ENCODE measurements around the gene PTGDR2.

Gene PTGDR2

DNA sequence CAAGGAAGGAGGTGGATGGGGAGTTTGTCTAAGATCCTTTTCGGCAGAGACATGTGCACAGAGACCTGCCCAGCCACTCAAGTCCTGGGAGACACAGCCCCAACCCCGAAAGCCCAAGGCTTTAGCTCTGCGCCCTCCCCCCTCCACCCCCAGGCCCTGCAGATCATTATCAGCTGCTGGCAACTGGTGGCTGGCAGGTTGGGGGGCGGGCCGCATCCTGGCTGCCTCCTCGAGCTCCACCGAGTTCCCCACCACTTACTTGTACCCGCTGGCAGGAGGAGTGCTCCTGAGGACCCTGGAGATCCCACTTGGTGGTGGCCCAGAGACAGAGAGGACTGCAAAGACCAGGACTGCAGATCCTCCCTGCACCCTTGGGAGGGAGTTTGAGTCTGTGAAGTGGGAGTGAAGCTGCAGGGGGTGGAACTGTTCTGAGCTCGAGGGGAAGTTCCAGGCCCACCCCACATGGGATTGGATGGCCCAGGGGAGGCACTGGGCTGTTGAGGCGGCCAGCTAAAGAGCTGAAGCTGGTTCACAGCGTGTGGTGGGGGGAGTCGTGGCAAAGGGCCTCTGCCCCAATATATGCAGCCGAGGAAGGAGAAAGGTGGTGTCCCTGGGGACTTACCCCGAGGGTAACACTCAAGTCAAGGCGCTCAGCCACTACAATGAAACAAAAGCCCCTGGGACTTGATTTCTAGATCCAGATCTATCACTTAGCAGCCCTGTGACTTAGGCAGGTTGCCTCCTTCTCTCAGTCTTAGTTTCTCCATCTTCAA lies 33.7 kb downstream of the PTGDR2 start:
- no peak for DNase-seq (ENCODE audit: low read depth in 1 of 2, low spot score in 1 of 2)
- TF ChIP-seq JUND (IDR thresholded peaks at IDR 0.05; ENCODE audit: low read depth): no peak
- in situ Hi-C loops (cut with HindIII; ENCODE audit: low pct_unique_long_range_greater_than_20kb, low sequenced_read_pairs): no loop called here

DNA sequence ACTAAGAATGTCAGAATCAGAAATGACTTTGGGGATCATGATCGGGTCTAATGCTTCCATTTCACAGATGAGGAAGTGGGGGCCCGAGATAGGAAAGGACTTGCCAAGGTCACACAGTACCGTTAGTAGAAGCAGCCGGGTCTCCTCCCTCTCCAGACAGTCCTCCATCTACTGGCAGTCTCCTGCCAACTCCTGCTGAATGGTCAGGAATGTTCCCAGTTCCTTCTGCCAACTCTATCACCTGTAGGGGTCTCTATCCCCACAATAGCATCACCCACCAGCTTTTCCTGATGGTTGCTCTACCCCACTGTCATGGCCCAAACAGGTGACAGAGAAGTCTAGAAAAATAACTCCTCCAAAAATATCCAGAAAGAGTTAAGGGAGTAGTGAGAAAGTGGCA lies 37.7 kb downstream of the PTGDR2 start:
- TF ChIP-seq JUND (IDR thresholded peaks at IDR 0.05; ENCODE audit: low read depth): no peak
- no peak for DNase-seq (ENCODE audit: low read depth in 1 of 2, low spot score in 1 of 2)
- in situ Hi-C loops (cut with HindIII; ENCODE audit: low pct_unique_long_range_greater_than_20kb, low sequenced_read_pairs): no loop called here

DNA sequence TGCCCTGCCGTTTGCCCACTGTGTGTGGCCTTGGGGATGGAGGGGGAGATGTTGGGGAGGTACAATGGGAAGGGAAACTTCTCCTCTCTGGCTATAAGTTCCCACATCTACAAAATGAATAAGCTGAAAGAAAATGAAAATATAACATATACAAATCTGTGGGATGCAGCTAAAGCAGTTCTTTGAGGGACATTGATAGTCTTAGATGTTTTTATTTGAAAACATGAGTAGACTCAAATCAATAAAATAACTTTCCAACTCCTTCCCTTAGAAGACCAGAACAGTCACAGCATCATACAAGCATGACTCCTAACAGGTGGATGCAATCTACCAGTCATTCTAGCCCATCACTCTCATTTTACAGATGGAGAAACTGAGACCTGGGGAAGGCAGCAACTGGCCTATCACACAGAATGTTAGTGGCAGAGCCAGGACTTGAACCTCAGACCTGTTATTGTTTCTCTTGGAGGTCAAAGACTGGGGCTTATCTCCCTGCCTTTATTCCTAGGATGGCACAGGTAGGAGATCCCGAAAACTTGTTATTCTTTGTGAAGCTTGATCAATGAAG lies 39.1 kb downstream of the PTGDR2 start:
- in situ Hi-C loops (cut with HindIII; ENCODE audit: low pct_unique_long_range_greater_than_20kb, low sequenced_read_pairs): no loop called here
- no peak for DNase-seq (ENCODE audit: low read depth in 1 of 2, low spot score in 1 of 2)
- no peak for TF ChIP-seq JUND (IDR thresholded peaks at IDR 0.05; ENCODE audit: low read depth)

DNA sequence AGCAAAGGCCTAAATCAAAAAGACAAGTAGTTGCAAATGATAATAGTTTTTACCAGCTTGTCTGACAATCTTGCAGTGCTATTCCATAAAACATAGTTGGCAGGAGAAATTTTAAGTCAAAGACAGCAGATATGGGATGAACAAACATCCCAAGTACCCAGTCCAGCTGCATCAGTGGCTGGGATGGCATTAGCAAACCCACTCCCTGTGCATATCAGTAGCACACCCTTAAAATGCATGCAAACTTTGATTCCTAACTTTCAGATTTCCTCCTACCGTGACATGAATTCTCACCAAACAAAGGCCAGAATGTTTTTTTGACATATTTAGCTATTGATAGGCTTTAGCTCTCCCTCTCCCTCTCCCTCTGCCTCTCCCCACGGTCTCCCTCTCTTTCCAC lies 41.6 kb downstream of the PTGDR2 start:
- no peak for DNase-seq (ENCODE audit: low read depth in 1 of 2, low spot score in 1 of 2)
- no peak for TF ChIP-seq JUND (IDR thresholded peaks at IDR 0.05; ENCODE audit: low read depth)
- in situ Hi-C loops (cut with HindIII; ENCODE audit: low pct_unique_long_range_greater_than_20kb, low sequenced_read_pairs): no loop called here

DNA sequence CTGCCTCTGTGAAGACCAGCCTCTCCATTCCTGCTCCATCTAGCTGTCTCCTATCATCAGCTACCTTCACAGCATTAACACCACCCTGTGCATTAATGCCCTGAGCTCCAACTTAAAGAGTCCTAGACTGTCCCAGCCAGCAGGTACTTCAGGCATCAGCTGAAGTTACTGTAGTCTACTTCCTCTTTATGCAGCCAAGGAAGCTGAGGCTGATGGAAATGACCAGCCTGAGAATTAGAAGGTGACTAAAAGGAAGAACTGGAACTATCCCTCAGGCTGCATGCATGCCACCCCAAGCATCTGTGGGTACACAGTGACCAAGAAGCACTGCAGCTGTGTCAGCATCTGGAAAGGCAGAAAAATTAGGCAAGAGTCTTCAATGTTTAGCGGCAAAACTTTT lies 42.4 kb downstream of the PTGDR2 start:
- in situ Hi-C loops (cut with HindIII; ENCODE audit: low pct_unique_long_range_greater_than_20kb, low sequenced_read_pairs): no loop called here
- no peak for DNase-seq (ENCODE audit: low read depth in 1 of 2, low spot score in 1 of 2)
- no peak for TF ChIP-seq JUND (IDR thresholded peaks at IDR 0.05; ENCODE audit: low read depth)

DNA sequence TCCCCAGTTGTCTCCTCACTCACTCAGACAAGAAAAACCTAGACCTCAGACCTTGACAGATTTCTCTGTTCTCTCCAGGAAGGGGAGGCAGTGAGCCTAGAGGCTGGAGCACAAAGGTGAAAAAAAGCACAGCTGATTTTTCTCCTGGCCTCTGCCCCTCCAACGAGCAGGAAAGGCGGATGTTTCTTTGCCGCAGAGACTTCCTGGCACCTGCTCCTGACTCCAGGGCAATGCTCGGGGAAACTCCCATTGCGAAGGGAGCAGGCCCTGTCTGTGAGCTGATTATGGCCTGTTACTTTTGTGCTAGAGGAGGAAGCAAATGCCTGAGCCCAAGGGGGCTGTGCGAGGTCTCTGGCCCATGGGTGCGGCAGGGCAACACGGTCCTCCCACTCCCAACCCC lies 45.2 kb downstream of the PTGDR2 start:
- in situ Hi-C loops (cut with HindIII; ENCODE audit: low pct_unique_long_range_greater_than_20kb, low sequenced_read_pairs): no loop called here
- no peak for TF ChIP-seq JUND (IDR thresholded peaks at IDR 0.05; ENCODE audit: low read depth)
- DNase-seq (ENCODE audit: low read depth in 1 of 2, low spot score in 1 of 2): no peak

DNA sequence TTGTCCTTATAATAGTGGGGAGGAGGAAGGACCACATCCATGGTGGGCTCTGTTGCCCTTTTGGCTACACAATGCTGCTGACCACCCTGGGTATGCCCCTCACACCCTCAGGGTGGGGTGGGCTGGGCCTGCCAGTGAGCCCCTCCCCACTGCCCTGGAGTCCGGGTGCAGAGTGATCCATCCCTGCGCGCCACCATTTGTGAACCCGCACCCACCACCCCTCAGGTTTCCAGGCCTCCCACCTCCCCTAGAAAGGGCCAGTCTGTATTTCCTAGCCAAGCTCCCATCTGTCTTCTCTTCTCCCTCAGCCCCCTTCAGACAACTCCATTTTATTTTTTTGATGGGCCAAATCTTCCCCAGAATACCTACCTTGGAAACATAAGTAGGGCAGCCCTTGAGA lies 45.6 kb downstream of the PTGDR2 start:
- in situ Hi-C loops (cut with HindIII; ENCODE audit: low pct_unique_long_range_greater_than_20kb, low sequenced_read_pairs): no loop called here
- DNase-seq (ENCODE audit: low read depth in 1 of 2, low spot score in 1 of 2): no peak
- no peak for TF ChIP-seq JUND (IDR thresholded peaks at IDR 0.05; ENCODE audit: low read depth)

DNA sequence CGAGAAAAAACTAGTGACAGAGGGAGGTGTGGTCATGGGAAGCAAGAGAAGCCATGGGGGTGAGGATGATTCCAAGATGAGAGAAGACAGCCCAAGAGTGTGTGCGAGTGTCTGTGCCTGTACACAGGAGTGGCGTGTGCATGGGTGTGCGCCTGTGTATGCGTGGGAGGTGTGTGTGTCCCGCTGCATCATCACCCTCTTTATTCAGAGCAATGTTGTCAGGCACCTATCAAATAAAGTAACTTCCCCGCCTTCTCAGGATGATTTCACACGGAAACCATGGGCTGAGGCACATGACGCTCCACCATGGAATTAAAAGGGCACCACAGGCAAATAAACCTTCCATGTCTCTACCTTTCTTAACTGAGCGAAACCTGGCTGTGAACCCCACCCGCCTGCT lies 46.1 kb downstream of the PTGDR2 start:
- DNase-seq (ENCODE audit: low read depth in 1 of 2, low spot score in 1 of 2): no peak
- no peak for TF ChIP-seq JUND (IDR thresholded peaks at IDR 0.05; ENCODE audit: low read depth)
- in situ Hi-C loops (cut with HindIII; ENCODE audit: low pct_unique_long_range_greater_than_20kb, low sequenced_read_pairs): no loop called here

DNA sequence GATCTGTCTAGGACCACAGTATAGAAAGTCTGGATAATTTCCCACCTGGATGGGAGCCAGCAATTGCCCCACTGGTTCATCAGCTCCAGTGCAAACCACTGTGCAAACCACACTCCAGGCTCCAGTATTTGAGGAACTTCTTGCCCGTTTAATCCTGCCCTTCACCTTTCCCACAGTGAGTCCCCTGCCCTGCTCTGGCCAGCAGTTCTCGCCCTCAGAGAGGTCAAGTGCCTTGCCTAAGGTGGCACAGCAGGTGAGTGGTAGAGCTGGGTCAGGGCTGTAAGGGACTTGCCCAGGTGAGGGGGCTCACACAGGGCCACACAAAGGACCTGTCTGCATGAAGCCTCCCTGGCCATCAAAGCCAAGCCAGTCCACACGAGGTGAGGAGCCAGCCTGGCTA lies 46.5 kb downstream of the PTGDR2 start:
- in situ Hi-C loops (cut with HindIII; ENCODE audit: low pct_unique_long_range_greater_than_20kb, low sequenced_read_pairs): no loop called here
- no peak for DNase-seq (ENCODE audit: low read depth in 1 of 2, low spot score in 1 of 2)
- no peak for TF ChIP-seq JUND (IDR thresholded peaks at IDR 0.05; ENCODE audit: low read depth)

DNA sequence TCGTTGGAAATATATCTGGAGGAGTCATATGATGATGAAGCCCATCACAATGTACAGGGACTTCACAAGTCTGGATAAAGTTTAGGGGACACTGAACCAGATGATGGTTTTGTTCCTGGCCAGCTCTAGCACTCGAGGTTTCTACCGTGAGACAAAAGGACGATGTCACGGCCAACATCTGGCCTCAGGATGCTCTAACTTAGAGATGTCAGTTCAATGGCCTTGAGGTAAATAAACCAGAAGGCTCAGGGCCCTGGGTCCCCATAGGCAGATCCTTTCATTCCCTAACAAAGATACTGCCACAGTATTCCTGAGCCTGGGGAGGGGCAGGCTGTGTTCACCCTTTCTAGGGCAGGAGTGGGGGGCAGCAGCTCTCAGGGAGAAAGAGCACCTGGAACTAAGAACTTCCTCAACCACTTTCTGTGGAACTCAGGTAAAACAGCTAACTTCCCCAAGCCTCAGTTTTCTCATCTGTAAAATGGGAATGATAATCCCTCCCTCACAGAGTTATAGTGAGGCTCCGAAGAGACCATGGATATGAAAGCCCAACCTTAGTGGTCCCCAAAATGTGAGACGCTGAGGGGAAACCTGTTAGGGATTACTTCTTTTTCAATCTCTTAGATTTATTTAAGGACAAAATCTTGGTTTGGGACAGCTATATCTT lies 52.3 kb downstream of the PTGDR2 start:
- in situ Hi-C loops (cut with HindIII; ENCODE audit: low pct_unique_long_range_greater_than_20kb, low sequenced_read_pairs): no loop called here
- no peak for DNase-seq (ENCODE audit: low read depth in 1 of 2, low spot score in 1 of 2)
- TF ChIP-seq JUND (IDR thresholded peaks at IDR 0.05; ENCODE audit: low read depth): no peak

DNA sequence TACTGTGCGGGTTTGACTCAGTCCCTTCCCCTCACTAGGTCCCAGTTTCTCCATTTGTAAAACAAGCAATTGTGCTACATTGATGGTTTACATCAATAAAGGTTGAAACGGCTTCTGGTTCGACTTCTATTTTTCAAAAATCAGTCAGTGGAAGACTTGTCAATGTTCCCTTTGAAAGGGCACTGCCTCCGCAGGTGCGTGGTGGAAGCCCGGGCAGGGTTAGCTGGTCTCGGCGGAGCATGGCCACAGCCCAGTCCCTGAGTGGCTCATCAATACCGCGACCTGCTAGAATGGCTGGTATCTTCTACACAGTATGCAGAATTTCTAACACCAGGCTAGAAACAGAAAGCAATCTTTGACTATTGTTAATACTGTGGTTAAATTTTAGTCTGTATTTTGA lies 54.6 kb downstream of the PTGDR2 start:
- DNase-seq (ENCODE audit: low read depth in 1 of 2, low spot score in 1 of 2): no peak
- no peak for TF ChIP-seq JUND (IDR thresholded peaks at IDR 0.05; ENCODE audit: low read depth)
- in situ Hi-C loops (cut with HindIII; ENCODE audit: low pct_unique_long_range_greater_than_20kb, low sequenced_read_pairs): no loop called here
